Limb (tissue), 2 donors: ENCODE data around the gene P2RY4.
"Not testable (repeated sequence)": the region's sequence is repeated elsewhere in the genome, so short reads cannot be mapped to it uniquely, and the experiment has no call there.

ENCODE experiments used
- DNase-seq, 2 donors: peaks; one replicate each; pipeline ENCODE4 v3.0.0-alpha.2; 2016; ENCODE audit errors: extremely low spot score in 2 of 2

The P2RY4 gene

DNA sequence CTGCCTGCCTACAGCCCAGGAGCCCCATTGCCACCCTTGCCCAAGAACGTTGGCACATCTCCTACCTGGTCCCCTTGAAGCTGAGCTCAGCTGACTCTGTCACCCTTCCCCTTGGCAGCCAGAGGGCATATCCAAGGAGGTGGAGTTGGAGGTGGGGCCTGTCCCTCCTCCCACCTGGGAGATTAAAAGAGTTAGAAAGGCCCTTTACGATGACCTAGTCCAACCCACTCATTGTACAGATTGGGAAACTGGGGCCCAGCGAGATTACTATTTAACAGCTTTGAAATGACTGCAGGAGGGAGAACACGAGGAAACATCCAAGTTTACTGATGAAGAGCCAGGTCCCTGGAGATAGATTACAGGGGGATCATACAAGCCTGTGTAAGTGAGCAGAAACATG, at the start of gene P2RY4:
P2RY4 (minus strand) TSS at position 101 of the 400 bp plus-strand sequence. CDS start 580 bp downstream, outside the sequence.
- DNase-seq: no peak

DNA sequence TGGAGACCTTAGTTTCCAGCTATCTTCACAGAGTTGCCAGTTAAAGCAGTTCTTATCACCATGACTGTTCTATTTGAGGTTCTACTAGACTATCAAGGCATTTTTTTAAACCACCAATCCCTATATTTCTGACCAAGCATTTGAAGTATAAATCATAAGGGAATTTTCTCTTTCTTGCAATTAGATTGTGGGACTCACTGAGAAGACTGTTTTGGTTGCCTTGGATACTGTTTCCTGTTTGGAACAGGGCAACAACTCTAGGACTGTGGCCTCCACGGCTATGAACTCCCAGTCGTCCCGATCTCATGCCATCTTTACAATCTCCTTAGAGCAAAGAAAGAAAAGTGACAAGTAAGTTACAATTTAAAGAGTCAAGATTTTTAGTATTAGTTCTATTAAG, 41.7 kb upstream of the P2RY4 start:
- DNase-seq: no peak

DNA sequence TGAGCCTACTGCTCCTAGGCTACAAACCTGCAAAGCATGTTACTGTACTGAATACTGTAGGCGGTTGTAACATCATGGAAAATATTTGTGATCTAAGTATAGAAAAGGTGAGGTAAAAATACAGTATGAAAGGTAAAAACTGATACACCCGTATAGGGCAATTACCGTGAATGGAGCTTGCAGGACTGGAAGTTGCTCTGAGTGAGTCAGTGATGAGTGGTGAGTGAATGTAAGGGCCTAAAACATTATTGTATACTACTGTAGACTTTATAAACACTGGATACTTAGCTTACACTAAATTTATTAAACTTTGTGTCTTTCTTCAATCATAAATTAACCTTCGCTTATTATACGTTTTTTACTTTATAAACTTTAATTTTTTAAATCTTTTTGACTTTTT, 33.6 kb upstream of the P2RY4 start:
- no peak for DNase-seq

DNA sequence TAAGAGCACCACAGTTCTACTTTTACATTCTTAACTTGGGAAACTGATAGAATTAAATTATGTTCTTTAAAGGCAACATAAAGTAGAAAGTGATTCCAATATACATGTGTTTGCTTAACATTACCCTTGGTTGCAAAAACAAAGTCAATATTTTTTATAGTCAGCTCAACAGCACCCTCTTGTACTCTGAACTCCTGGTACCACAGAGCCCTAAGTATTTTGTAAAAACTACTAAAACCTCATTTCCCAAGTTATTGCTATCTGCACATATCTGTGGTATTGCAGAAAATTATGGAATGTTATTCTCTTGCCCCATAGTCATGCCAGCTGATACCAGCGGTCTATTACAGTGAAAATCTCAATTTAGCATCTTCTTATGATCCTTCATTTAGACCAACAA, 32.8 kb upstream of the P2RY4 start:
- DNase-seq: no peak

DNA sequence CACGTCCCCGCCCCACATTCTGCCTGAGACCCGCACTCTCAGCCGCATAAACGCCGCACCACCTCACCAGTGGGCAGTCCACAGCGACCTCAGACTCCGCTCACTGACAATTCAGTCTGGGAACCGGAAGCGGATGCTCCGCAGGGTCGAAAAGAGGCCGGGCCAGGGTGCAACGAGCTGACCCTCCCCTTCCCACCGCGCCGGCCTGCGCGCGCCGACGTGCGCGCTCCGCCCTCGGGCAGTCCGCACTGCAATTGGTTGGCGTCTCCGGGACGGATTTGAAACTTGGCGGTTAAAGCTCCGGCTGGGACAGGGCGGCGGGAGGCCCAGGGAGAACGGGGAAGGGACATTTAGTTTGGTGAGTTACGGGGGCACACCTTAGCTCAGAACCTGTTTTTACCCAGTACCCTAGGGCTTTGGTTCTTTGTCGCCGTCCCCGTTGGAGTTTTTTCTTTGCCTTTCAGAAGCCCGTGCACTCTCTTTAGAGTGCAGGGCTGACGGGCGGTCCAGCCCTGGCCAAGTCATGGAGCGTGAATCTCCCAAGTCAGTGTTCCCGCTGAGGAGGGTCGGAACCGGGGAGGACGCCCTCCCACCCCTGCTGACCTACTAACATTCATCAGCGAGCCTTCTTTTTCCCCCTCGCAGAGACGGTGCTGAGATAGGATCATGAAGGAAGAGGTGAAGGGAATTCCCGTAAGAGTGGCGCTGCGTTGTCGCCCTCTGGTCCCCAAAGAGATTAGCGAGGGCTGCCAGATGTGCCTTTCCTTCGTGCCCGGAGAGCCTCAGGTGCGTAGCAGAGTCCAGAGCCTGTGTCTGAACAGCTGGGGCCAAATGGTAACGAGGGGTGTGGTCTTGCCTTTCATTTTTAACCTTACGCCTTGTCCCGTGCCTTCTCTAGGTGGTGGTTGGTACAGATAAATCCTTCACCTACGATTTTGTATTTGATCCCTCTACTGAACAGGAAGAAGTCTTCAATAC, 30.1 kb upstream of the P2RY4 start, which contains the start of the genes KIF4A and PDZD11:
KIF4A (plus strand) TSS at position 312 of the 978 bp plus-strand sequence; CDS start at position 667, 355 bp downstream.
PDZD11 (minus strand) TSS at position 135 of the 978 bp plus-strand sequence. CDS start 586 bp downstream, outside the sequence.
- DNase-seq: peak; percentile 82 to 87

DNA sequence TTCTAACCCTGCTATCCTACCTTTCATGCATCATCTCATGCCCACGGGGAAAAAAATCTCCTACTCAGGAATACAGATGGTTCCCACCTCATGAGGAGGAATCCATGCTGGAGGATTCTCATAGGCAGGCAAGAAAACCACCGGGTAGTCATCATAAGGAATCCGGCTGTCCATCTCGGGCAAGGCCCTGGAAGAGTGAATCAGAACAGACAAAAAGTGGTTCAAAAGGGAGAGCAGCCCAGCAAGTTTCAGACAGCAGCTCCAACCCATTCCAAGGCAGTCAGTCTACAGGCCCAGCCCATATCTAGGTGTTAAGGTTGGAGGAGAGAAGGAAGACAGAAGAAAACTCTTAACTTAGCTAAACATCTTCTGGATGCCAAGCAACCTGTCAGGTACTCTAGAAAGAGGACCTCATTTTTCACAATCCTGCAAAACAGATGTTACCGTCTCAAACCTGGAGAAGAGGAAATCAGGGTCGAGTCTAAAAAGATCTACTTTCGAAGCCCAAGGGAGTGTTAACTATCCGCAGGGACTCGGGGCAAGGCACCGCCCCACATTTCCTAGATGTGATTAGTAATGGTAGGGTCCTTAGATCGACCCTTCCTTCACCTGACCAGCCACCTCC, 29.3 kb upstream of the P2RY4 start:
- DNase-seq: no peak

DNA sequence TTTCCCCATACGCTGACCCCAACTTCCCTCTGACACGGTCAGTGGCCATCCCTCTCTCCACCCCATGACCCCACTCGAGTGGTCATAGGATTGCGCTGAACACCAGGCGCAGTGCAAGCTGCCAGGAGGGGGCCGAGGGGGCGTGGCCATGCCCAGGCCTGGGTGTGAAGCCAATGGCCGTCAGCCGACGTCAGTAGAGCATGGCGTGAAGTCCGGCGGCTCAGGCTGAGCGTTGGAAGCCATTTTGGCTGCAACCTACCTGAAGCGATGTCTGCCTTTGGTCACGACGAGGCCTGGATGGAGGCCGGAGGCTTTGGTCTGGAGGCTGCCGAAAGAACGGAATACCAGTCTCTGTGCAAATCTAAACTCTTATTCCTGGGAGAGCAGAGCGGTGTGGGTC, 21.9 kb upstream of the P2RY4 start, which contains the start of gene RAB41:
RAB41 (plus strand) TSS at position 222 of the 400 bp plus-strand sequence; CDS start at position 268, 46 bp downstream.
- no peak for DNase-seq

DNA sequence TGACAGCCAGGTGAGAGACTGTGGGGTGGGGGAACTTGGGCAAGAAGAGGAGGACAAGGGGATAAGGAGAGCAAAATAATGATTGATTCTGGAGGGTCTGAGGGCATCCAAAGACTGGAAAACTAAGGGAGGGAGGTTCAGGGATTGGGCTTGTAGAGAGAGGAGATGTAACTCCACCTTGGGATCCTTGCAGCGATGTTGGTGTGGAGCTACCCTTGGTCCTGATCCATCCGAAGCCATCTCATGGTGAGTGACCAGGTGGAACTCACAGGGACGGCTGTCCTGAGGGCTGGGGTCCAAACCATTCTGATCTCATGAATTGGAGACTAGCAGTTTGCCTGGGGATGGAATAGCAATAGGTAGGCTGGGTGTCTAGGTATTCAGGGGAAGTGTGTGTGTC, 20.6 kb upstream of the P2RY4 start:
- DNase-seq: no peak

DNA sequence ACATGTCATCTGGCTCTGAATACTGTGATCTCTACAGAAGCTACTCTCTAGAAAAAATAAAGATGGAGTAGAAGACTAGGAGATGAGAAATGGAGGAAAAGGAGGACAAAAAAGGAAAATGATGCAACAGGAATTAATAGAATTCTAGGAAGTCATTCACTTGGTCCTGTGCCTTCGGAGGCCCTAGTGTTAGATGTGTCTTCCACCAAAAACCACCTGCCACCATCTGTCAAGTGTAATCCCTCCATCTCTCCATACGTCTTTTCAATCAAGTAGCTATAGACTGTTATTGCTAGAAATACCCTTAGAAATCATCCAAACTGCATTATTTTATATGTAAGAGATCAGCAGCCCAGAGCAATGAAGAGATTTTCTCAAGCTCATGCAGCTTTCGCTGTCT, 19.1 kb upstream of the P2RY4 start:
- DNase-seq: no peak

DNA sequence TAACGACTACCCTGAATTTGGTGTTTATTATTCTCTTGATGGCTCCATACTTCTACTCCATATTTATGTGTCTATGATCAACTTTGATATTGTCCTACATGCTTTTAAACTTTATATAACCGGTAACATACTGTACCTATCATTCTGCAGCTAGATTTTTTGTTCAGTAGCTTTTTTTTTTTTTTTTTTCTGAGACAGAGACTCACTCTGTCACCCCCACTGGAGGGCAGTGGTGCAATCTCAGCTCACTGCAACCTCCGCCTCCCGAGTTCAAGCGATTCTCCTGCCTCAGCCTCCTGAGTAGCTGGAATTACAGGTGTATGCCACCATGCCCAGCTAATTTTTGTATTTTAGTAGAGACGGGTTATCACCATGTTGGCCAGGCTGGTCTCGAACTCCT, 14.0 kb upstream of the P2RY4 start:
- DNase-seq: not testable (repeated sequence)

DNA sequence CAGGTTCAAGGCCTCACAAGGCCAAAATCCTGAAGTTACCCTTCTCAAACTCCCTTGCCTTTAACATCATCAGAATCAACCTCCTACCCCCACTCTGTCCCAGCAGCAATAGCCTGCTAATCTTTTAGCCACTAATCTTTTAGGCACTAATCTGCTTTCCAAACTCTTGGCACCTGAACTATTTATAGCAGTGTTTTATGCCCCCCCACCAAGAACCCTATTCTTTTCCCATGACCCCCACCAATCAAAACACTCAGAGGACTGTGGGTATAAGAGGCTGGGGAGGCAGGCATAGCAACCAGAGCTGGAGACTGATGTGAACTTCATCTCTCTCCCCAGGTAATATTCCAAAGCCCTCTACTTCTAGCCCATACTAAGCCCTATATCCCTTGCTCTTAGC, 8.0 kb upstream of the P2RY4 start, which contains the start of gene ARR3:
ARR3 (plus strand) TSS at position 301 of the 400 bp plus-strand sequence. CDS start 1,052 bp downstream, outside the sequence.
- no peak for DNase-seq

DNA sequence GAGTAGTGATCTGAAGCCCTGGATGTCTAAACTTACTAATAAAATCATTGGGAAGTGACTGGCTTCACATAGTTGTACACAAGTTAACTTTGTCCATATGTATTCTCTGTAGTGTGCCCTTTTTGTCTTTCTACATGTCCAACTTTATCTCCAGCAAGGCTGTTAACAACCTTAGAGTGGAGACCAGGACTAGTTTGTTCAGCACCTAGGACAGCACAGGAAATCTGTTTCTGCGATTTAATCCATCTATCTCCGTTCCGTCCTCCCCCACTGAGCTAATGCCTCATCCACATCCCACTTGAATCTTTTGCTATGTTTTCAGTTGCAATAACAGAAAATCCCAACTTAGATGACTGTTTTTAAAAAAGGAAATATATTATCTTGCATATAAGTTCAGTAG, 4.8 kb upstream of the P2RY4 start:
- DNase-seq: no peak

DNA sequence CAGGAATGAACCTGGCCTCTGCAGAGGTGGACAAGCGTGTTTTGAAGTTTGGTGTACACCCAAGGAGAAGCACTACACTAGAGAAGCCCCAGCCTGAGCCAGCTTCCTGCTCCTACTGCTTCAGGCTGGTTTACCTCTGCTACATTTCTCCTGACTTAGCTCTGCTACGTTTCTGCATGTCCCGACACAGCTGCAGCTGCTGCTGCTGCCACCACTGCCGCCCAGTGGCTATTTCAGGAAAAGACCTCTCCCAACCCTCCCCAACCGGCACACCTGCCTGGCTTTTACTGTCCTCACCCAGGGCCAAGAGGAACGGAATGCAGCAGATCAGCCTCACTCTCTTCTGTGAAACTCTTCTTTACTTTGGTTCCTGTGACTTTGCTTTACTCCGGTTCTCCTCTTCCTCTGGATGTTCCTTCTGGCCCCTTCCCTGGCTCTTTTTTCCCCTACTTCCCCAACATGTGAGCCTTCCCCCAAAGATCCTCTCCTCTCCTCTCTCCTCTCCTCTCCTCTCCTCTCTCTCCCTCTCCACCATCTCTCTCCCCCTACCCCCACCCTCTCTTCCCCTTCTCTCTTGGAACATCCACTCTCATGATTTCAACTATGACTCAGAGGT, 3.1 kb upstream of the P2RY4 start:
- DNase-seq: peak; percentile 2 to 44

DNA sequence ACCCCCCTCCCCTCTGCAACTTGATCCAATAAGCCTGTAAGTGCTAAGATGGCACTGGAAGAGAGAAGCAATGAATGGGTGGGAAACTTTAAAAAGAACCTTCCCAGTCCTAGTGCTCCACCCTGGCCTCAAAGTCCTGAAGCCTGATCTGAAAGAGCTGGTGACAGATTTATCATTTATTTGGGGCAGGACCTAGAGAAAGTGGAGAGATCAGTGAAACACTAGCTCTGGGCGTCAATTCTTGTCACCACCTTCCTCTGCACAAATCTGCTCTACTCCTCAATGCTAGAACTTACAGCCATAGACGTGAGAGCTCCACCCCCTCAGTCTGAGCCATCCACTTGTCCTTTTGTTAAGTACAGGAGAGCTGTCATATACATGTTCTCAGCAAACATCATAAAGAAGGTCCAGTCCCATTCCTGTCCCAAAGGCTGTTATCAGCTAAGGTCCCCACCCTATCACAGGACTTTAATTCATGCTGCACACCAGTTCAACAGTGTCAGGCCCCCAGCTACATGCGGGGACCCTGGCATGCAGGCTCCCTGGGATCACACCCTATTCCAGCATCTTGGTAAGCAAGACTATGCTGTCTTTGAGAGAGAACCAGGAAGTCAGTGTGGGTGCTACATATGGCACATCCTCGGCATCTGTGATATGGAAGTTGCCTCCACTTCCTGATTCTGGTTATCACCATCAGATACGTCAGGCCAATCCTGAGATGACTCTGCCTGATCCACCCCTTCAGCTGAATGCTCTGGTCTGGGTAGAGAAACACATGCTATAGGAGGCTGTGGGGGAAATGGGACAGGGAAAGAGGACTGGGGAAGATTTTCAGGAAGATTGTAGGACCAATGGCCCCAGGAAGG, 2.3 kb downstream of the P2RY4 start:
- DNase-seq: no peak

DNA sequence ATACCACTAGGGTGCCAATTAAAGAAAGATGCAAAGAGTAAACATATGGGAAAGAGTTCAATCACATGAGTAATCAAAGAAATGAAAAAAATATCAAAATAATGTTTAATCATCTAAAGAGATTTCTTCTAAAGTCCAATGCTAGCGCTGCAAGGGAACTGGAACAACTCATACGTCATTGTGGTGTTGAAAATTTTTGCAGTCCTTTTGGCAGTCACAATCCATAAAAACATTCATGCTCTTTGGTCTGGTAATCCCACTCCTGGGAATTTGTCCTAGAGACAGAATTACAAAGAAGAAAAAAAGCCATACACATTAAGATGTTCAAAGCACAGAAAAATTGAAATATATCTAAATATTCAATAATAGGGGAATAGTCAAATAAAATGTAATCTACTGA, 4.6 kb downstream of the P2RY4 start:
- no peak for DNase-seq

DNA sequence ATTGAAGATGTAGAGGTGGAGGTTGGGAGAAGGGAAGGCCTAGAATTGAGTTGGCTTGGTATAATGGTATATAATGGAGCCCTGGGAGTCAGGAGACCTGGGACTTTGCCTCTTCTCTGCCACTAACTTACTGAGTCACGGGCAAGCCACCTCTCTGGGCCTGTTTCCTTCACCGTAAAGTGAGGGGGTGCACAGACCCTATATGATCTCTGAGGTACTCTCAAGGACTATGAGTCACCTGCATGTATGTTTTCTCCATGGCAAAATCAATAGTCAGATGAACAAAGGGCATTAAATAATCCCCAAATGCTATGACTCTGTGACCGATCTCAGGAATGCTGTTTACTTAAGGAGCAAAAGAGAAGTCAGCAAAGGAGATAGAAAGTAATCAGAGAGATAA, 5.1 kb downstream of the P2RY4 start:
- no peak for DNase-seq

DNA sequence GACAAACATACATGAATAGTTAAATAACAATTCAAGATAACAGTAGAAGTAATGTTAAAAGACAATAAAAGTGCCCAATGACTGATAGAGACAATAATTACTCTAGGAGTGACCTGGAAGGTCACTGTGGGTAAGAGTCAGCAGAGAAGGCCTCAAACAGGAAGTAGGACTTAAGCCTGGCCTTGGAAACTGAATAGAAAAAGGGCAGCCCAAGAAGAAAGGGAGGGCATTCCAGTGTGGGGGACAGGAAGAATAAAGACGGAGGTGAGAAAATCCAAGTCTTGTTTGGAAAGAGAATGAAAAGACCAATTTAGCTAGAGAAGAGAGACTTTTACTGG, 6.0 kb downstream of the P2RY4 start:
- no peak for DNase-seq

DNA sequence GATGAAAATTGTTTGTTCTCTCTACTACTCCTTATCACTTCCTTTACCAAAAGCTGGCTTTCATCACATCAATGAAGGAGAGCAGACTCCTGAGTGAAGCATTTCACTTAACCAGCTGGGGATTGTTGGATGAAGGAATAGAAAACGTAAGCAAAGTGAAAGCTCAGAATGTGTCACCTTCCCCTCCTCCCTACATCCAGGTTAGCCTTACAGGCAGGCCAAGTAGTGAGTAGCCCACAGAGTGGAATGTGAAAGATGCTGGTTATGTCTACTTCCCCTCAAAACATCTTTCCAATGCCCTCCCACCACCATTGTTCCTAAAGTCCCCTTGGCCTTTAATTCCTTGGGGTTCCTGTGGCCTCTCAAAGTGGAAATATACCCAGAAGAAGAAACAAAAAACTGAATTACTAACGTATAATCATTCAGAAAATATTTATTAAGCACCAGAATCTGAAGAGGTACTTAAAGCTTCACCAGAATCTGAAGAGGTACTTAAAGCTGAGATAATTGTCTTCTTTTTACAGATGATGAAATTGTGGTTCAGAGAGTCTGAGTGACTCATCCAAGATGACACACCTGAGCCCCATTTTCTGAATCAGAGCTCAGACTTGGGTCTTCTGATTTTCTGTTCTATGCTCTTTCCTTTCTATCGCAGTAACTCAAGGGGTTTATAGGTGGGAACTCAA, 6.5 kb downstream of the P2RY4 start:
- no peak for DNase-seq

DNA sequence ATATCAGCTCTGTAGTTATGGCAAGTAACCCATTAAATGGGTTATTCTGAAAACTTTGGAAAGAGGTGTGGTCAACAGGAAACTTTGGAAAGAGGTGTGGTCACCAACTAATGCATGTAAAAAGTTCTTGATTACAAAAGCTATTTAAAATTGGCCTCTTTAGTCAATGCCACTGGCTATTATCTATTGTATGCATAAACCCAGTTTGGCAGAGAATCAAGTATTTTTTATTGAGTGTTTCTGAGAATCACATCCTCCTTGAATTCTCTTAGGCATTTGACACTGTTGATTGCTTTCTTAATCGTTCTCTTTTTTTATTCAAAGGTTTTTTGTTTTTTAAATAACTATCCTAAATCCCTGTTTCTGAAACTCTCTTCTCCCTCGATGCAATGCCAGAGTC, 7.5 kb downstream of the P2RY4 start:
- no peak for DNase-seq

DNA sequence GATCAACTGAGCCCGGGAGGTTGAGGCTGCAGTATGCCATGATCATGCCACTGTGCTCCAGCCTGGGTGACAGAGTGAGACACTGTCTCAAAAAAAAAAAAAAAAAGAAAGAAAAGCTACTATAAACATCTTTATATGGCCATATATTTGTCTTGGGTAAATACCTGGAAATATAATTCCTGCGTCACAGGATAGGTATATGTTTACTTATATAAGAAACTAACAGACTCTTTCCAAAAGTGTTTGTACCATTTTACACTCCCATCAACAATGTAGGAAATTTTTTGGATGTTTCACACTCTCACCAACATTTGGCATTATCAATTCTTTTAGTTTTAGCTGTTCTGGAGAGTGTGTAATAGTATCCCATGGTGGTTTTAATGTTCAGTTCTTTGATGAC, 12.8 kb downstream of the P2RY4 start:
- DNase-seq: no peak
